ENCODE measurements around the gene MARS1.

MARS1 gene

GRCh38 chr12:57522011-57522886, 34.4 kb downstream of the MARS1 start, which contains the start of gene MBD6 (continued):
- TF ChIP-seq ZNF121 (tag by site-specific recombination; IDR thresholded peaks at IDR 0.05) (no peak), MYNN (tag by site-specific recombination; IDR thresholded peaks at IDR 0.05; ENCODE audit: borderline replicate concordance) (peak; percentile 29; the same call in 1 of the 2 replicates), ZNF114 (tag by site-specific recombination; IDR thresholded peaks at IDR 0.05) (no peak), KLF7 (tag by site-specific recombination; IDR thresholded peaks at IDR 0.05; ENCODE audit: borderline replicate concordance) (peak; percentile 96), BCL11B (tag by site-specific recombination; IDR thresholded peaks at IDR 0.05; ENCODE audit: low read depth) (peak; percentile 95), ZNF335 (tag by site-specific recombination; conservative IDR thresholded peaks at IDR 0.05) (peak; percentile 43; the same call in 1 of the 2 replicates), ZNF341 (tag by site-specific recombination; IDR thresholded peaks at IDR 0.05; ENCODE audit: low read depth) (peak; percentile 79), ZNF174 (tag by site-specific recombination; IDR thresholded peaks at IDR 0.05) (no peak), ZBTB8A (tag by site-specific recombination; IDR thresholded peaks at IDR 0.05) (peak; percentile 95), ZNF16 (tag by site-specific recombination; IDR thresholded peaks at IDR 0.05; ENCODE audit: low read depth) (no peak), ZEB2 (tag by site-specific recombination; IDR thresholded peaks at IDR 0.05) (peak; percentile 91), ZNF133 (tag by site-specific recombination; IDR thresholded peaks at IDR 0.05) (no peak), ZNF639 (tag by site-specific recombination; IDR thresholded peaks at IDR 0.05) (peak; percentile 52; the same call in 1 of the 2 replicates), ZNF214 (tag by site-specific recombination; IDR thresholded peaks at IDR 0.05; ENCODE audit: borderline replicate concordance) (no peak), ZBTB11 (tag by site-specific recombination; conservative IDR thresholded peaks at IDR 0.05; ENCODE audit: low read depth) (no peak), ZNF239 (tag by site-specific recombination; IDR thresholded peaks at IDR 0.05) (peak; percentile 12; the same call in 1 of the 2 replicates), ZNF626 (tag by site-specific recombination; IDR thresholded peaks at IDR 0.05) (no peak), ZFHX2 (tag by site-specific recombination; conservative IDR thresholded peaks at IDR 0.05) (peak; percentile 68; the same call in 1 of the 2 replicates), ZSCAN4 (tag by site-specific recombination; IDR thresholded peaks at IDR 0.05) (0 out of 2 replicates have a peak, but pooled peaks have one; percentile 20), KLF17 (tag by site-specific recombination; IDR thresholded peaks at IDR 0.05) (peak; percentile 91; the same call in 1 of the 2 replicates), ZNF544 (tag by site-specific recombination; IDR thresholded peaks at IDR 0.05) (no peak), ZNF423 (tag by site-specific recombination; IDR thresholded peaks at IDR 0.05) (peak; percentile 93), ZXDB (tag by site-specific recombination; IDR thresholded peaks at IDR 0.05) (peak; percentile 72), ZNF600 (tag by site-specific recombination; IDR thresholded peaks at IDR 0.05) (peak; percentile 91), GLIS1 (tag by site-specific recombination; IDR thresholded peaks at IDR 0.05) (peak; percentile 94), ZSCAN23 (tag by site-specific recombination; IDR thresholded peaks at IDR 0.05) (0 out of 2 replicates have a peak, but pooled peaks have one; percentile 55), SCRT1 (tag by site-specific recombination; IDR thresholded peaks at IDR 0.05; ENCODE audit: borderline replicate concordance) (peak; percentile 28; the same call in 1 of the 2 replicates), ZNF366 (tag by site-specific recombination; conservative IDR thresholded peaks at IDR 0.05) (peak; percentile 96), ZNF510 (tag by site-specific recombination; IDR thresholded peaks at IDR 0.05; ENCODE audit: insufficient replicate concordance) (no peak), ZBTB21 (tag by site-specific recombination; IDR thresholded peaks at IDR 0.05) (0 out of 2 replicates have a peak, but pooled peaks have one; percentile 15), BCL11A (tag by site-specific recombination; IDR thresholded peaks at IDR 0.05; ENCODE audit: low read depth) (peak; percentile 97), SCRT2 (tag by site-specific recombination; IDR thresholded peaks at IDR 0.05) (peak; percentile 83), ZNF248 (tag by site-specific recombination; IDR thresholded peaks at IDR 0.05) (no peak), ZSCAN30 (tag by site-specific recombination; IDR thresholded peaks at IDR 0.05) (peak; percentile 56)
